Right lobe of liver (tissue), 6 donors: ENCODE results near the gene HMGN4. TPM values are rescaled to one million over a fixed set of nuclear protein-coding genes. Genes with fewer than 3 reads are reported as not detected.
A peak's percentile ranks its signal among the peaks of the same experiment; 100 is the strongest.

ENCODE experiments used
- ATAC-seq, 4 donors: fragments of 200-7000 bp; cut with Tn5 transposase; one replicate each; pipeline ENCODE4 v1.9.1; 2020; ENCODE audit warnings: mild to moderate bottlenecking in 4 of 4, moderate library complexity in 4 of 4
- DNase-seq, 3 donors: peaks; one replicate each; pipeline ENCODE4 v3.0.0-alpha.2; 2020
- H3K27ac ChIP-seq, 3 donors: fragments of 200-600 bp; one replicate each; pipeline ENCODE4 v1.8.0; 2022
- H3K27me3 ChIP-seq, 2 donors: fragments of 200-600 bp; one replicate each; pipeline ENCODE4 v1.8.0; 2022
- H3K36me3 ChIP-seq, 4 donors: fragments of 200-600 bp; sonication (generic) in 1 of 4; one replicate each; pipeline versions ENCODE4 v1.5.1 to v1.8.0; 2017 to 2022; ENCODE audit warnings: control low read depth in 1 of 4
- H3K4me1 ChIP-seq, 4 donors: fragments of 200-600 bp; sonication (generic) in 1 of 4; one replicate each; pipeline versions ENCODE4 v1.5.1 to v1.8.0; 2017 to 2022; ENCODE audit warnings: control low read depth in 1 of 4
- H3K4me3 ChIP-seq, 3 donors: fragments of 200-600 bp; one replicate each; pipeline ENCODE4 v1.8.0; 2022
- H3K9me3 ChIP-seq, 4 donors: fragments of 200-600 bp; sonication (generic) in 1 of 4; one replicate each; pipeline versions ENCODE4 v1.5.1 to v1.8.0; 2017 to 2022; ENCODE audit warnings: control low read depth in 1 of 4
- CTCF ChIP-seq, 4 donors: fragments of 200-600 bp in 3 of 4; fragments of 450-650 bp in 1 of 4; IDR thresholded peaks; one replicate each; pipeline versions ENCODE4 v1.5.1 to v1.8.0; 2016 to 2022; ENCODE audit warnings: antibody characterized with exemption in 4 of 4, mild to moderate bottlenecking in 2 of 4
- POLR2A ChIP-seq: fragments of 450-650 bp; IDR thresholded peaks from one replicate; pipeline ENCODE4 v1.6.1; 2017; ENCODE audit warnings: antibody characterized with exemption, mild to moderate bottlenecking
- WGBS: methylation state at CpG from one replicate; pipeline ENCODE4 v1.1.6; 2018; ENCODE audit warnings: low coverage, low lambda C conversion rate; ENCODE audit not compliant: insufficient coverage; ENCODE audit errors: missing lambda C conversion rate; 5-methylcytosine and 5-hydroxymethylcytosine counted together
- intact Hi-C, 2 donors: fragments of 100-400 bp; cut with DNase I; formaldehyde crosslinking; loops; one replicate each; pipeline versions ENCODE4 v1.11.2 to v1.14.1; 2022
- total RNA-seq, 6 experiments: library from RNA; depleted of rRNA in 2 of 6; stranded (reverse); fragments of >200 nt in 2 of 6; fragmentation: NEBNext Ultra II Directional in 3 of 6; extraction: Animal tissue kit (Norgen Biotek cat#: 25700) in 3 of 6; gene quantifications; one replicate each; pipeline versions ENCODE4 v1.1.0 to v1.2.4, GENCODE V29; 2016 to 2023
- donor health status: DM: no; HTN: yes; CAD: no.
- donor health status: DM: no; HTN: no; CAD: no.
- donor health status: DM: no; HTN: no; CAD: no.
- donor health status: DM: no; HTN: yes; CAD: no.
- donor health status: DM: no; HTN: yes; CAD: no.

Gene HMGN4
- total RNA-seq, 6 experiments from 2014 or later: 5.8 to 13.2 (median 9.1) TPM

GRCh38 chr6:26514984-26515383 is 23.2 kb upstream of the HMGN4 start:
- Histone ChIP-seq H3K4me3 (no peak overlapping the region), H3K27me3 (no peaks in the 10 kb centered on the region), H3K27ac (no peak overlapping the region), H3K4me1 (no peaks in the 10 kb centered on the region), H3K36me3 (no peaks in the 10 kb centered on the region), H3K9me3 (no peaks in the 10 kb centered on the region)
- ATAC-seq: peak in 1 of 4 donors; percentile 58
- intact Hi-C loops: no loop called here
- 43% methylated on average over 2 of the region's 2 CpGs for WGBS
- TF ChIP-seq POLR2A (no peak), CTCF (IDR thresholded peaks at IDR 0.05) (no peak)
- DNase-seq: no peak

DNA sequence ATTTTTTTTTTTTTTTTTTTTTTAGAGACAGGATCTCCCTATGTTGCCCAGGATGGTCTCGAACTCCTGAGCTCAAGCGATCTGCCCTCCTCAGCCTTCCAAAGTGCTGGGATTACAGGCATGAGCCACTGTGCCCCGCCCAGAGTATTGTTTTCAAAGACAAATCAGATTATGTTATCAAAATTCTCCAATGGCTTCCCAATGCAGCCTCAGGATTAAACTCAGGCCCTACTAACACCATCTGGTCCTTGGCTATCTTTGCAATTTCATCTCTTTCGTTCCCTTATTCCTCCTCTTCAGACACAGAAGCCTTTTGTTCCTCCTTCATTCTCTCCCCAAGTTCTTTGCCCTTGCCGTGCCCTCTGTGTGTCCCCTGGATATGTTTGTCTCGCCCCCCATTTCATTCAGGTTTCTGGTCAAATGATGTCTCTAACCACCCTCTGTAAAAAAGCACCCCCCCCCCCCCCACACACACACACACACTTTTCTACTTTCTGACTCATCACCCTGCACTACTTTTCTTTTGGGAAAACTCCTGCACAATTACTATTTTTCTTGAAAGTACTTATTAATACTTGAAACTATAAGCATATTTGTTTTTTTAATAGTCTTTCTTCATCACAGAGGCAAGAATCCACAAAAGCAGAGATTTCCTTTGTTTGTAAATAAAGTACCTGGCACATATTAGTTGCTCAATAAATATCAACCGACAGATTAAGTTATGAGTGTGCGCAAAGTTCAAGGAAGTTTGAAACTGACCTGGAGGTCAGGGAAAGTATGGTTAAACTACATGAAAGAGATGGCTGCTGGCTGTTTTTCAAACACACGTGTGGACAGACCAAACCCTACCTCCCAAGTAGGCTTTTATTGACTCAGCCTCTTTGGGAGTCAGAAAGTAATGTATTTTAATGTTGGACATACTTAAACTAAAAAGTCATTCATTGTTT is 21.4 kb upstream of the HMGN4 start:
- ATAC-seq (no peak), DNase-seq (no peak)
- Histone ChIP-seq H3K4me3 (no peak overlapping the region), H3K27ac (no peak overlapping the region), H3K9me3 (no peaks in the 10 kb centered on the region), H3K27me3 (no peaks in the 10 kb centered on the region), H3K4me1 (peaks cover 0 to 4% (median 0%) of the 10 kb centered on the region in 4 donors), H3K36me3 (no peaks in the 10 kb centered on the region)
- intact Hi-C loops: no loop called here
- no peak for TF ChIP-seq CTCF (IDR thresholded peaks at IDR 0.05)
- WGBS: 61% methylated on average over 9 of the region's 9 CpGs

DNA sequence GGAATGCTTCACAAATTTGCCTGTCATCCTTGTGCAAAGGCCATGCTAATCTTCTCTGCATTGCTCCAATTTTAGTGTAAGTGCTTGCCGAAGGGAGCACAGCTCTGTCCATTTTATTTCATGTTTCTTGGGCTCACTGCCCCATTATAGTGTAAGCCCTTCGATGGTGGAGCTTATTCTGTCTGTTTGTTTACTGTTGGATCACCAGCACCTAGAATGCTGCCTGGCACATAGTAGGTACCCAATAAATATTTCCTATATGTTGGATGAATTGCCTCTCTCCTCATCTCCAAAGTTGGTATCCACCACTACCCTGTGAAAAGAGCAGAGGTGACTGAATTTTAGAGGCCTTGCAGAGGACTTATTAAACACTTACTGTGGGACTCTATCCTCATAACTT is 18.8 kb upstream of the HMGN4 start:
- DNase-seq (no peak), ATAC-seq (no peak)
- Histone ChIP-seq H3K4me1 (peaks cover 0 to 4% (median 0%) of the 10 kb centered on the region in 4 donors), H3K27me3 (no peaks in the 10 kb centered on the region), H3K36me3 (no peaks in the 10 kb centered on the region), H3K27ac (no peak overlapping the region), H3K9me3 (no peaks in the 10 kb centered on the region), H3K4me3 (no peak overlapping the region)
- TF ChIP-seq CTCF (IDR thresholded peaks at IDR 0.05) (no peak), POLR2A (no peak)
- intact Hi-C loops: no loop called here
- 83% methylated on average over 2 of the region's 2 CpGs for WGBS

DNA sequence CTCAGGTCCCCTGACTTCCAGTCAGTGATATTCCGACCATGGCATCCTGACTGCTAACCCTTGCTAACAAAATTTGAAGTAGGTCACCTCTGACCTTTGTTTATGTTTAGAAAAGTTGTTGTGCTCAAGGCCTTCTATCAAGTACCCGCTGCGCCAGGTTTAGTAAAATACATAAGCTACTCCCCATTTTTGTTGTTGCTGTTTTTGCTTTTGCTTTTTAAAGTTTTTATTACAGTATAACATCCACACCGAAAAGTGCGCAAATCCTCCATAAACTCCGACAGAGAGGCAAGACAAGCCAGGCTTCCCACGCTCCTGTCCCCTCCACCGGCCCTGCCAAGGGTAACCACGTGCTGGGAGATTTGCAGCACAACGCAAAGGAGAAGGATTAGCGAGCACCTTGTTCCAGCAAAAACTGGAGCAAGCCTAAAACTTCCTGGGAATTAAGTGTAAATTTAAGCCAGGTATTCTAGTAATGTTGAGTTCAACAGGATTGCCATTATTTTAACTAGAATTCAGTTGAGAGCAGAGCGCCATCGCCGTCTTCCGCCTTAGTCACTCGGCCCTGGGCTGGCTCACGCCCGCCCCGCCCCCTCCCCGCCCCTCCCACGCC is 17.8 kb upstream of the HMGN4 start:
- Histone ChIP-seq H3K27me3 (no peaks in the 10 kb centered on the region), H3K36me3 (no peaks in the 10 kb centered on the region), H3K4me1 (peaks cover 0 to 4% (median 0%) of the 10 kb centered on the region in 4 donors), H3K4me3 (peak overlapping the region; percentile 30 to 58 (median 38)), H3K9me3 (no peaks in the 10 kb centered on the region), H3K27ac (peak overlapping the region; percentile 39 to 75 (median 70))
- intact Hi-C loops: no loop called here
- 24% methylated on average over 12 of the region's 21 CpGs for WGBS
- peak; percentile 36 to 59 (median 48) for ATAC-seq
- peak in 2 of 3 donors; percentile 67 for DNase-seq
- no peak for TF ChIP-seq POLR2A
